Measurements from ENCODE around the gene SH3TC2. TPM values are rescaled to one million over a fixed set of nuclear protein-coding genes. Genes with fewer than 3 reads are reported as not detected.

The SH3TC2 gene
- total RNA-seq, 2 experiments from 2014 or later, result not detected

DNA sequence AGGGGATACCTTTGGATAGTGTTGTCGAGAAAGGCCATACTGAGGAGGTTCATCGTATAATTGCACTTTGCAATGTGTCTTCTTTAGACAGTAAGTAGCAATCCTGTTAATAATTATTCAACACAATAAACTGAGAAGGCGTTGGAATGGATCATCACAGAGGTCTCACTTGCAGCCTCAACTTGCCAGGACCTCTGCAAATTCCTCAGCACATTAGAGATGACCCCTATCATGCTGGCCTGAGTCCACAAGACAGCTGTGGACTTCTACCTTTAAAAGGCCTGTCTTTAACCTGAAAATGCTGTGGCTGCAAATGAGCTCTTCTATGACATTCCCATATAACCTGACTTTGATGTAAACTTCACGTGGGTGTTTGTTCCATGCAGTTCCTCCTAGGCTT, 14.1 kb downstream of the SH3TC2 start:
- Mint-ChIP-seq H3K27ac (no peak overlapping the region), H3K36me3 (no peaks in the 10 kb centered on the region), H3K4me3 (no peak overlapping the region), H3K4me1 (no peaks in the 10 kb centered on the region), H3K9me3 (ENCODE audit: low read depth) (no peaks in the 10 kb centered on the region), H3K27me3 (peaks cover 21% of the 10 kb centered on the region)
- DNase-seq (no peak), ATAC-seq (no peak)
- CTCF ChIA-PET, result interaction anchor here (0.9 kb wide), 1 partner anchor 14 kb away, joined by 3 read pairs; no protein-coding TSS in a partner anchor

DNA sequence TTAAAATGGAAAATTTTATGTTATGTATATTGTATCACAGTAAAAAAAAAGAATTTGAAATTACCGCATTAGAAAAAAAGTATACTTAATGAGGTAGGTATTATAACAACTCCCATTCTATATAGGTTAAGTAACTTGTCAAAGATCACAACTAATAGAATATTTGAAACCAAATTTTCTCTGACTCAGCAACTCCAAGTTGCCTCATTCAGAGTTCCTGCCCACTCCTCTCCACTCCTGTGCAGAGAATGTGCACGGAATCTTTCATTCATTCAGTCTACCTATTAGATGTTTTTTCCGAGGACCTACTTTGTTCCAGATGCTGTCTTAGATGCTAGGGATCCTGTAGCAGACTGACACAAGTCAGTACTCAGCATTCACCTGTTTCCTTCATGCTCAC, 15.4 kb downstream of the SH3TC2 start:
- DNase-seq, result no peak
- no peaks in the 10 kb centered on the region for H3K36me3 Mint-ChIP-seq
- H3K27me3 Mint-ChIP-seq, result peaks cover 19% of the 10 kb centered on the region
- ATAC-seq, result no peak
- H3K9me3 Mint-ChIP-seq (ENCODE audit: low read depth), result no peaks in the 10 kb centered on the region
- H3K4me3 Mint-ChIP-seq, result no peak overlapping the region
- H3K27ac Mint-ChIP-seq, result no peak overlapping the region
- H3K4me1 Mint-ChIP-seq, result no peaks in the 10 kb centered on the region
- CTCF ChIA-PET, result no interaction called here

DNA sequence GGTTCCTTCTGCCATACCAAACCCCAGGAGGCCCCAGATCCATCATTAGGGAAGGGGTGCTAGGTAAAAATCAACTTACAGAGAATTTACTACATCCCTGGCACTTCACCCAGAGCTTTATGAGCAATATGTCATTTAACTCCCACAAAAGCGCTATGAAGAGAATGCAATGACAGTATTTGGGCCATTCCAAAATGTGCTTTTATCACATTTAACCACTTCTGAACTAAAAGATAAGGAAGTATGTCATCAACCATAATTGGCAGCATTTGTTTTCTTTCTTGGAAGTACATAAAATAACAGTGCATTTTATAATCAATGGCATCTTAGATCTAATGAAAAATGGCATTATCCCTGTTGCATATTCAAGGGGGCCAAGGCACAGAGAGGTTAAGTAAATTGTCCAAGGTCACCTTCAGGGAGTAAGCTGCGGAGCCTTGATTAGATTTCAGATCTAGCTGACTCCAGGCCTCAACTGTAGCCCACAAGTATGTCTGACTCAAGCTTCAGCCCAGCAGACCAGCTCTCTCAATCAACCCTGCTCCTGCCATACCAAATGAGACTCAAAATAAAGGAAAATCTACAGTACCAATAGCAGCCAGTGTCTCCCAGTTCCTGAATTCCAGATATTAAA, 16.5 kb downstream of the SH3TC2 start:
- Mint-ChIP-seq H3K27me3 (peaks cover 14% of the 10 kb centered on the region), H3K4me1 (no peaks in the 10 kb centered on the region), H3K36me3 (no peaks in the 10 kb centered on the region), H3K9me3 (ENCODE audit: low read depth) (no peaks in the 10 kb centered on the region), H3K4me3 (no peak overlapping the region), H3K27ac (no peak overlapping the region)
- ATAC-seq, result no peak
- CTCF ChIA-PET, result interaction anchor here (1.0 to 1.3 kb wide), 2 partner anchors 10 to 11 kb away, joined by 3 read pairs; no protein-coding TSS in a partner anchor
- DNase-seq, result no peak

DNA sequence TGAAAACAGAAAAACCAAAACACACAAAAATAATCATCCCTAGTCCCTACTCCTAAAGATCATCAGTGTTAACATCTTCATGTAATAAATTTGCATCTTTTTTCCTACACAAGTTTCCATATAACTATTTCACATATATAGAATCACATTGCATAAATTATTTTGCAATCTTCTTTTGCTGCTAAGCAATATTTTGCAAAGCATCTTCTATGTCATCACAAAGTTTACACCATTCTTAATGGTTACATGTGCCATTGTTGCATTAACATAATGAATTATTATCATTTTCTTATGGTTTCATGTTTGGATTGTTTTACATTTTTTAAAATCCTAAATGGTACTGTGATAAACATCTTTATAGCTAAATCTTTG, 17.8 kb downstream of the SH3TC2 start:
- DNase-seq, result no peak
- no peaks in the 10 kb centered on the region for H3K36me3 Mint-ChIP-seq
- H3K27ac Mint-ChIP-seq, result no peak overlapping the region
- H3K4me1 Mint-ChIP-seq, result no peaks in the 10 kb centered on the region
- CTCF ChIA-PET, result interaction anchor here (1.2 to 1.3 kb wide), 3 partner anchors 8 to 87 kb away, joined by 3 read pairs; no protein-coding TSS in a partner anchor
- peaks cover 15% of the 10 kb centered on the region for H3K27me3 Mint-ChIP-seq
- no peak overlapping the region for H3K4me3 Mint-ChIP-seq
- H3K9me3 Mint-ChIP-seq (ENCODE audit: low read depth), result no peaks in the 10 kb centered on the region
- no peak for ATAC-seq

DNA sequence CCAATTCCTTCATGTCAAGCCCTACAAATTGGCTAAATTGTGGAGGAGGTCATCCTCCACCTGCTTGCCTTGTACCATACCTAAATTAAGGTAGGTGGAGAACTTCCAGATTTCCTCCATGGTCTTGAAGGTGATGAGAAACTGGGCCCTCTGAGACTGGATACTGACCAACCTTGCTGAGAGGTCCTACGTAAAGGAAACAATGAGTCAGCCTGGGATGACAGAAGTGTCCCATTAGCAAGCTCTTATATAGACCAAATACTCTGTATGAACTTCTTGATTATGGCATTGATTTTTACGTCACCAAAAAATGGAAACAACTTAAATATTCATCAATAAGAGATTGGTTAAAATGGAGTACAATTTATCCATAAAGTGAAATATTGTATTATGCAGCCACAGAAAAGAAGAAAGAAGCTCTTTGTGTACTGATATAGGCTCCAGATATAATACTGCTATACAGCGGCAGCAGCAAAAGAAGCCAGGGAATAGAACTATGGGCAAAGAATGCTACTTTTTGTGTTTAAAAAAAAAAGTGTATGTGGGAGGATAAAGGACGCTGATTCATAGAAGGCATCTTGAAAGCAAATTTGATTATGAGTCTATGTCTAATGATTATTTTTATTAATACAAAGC, 18.3 kb downstream of the SH3TC2 start:
- no peaks in the 10 kb centered on the region for H3K9me3 Mint-ChIP-seq (ENCODE audit: low read depth)
- CTCF ChIA-PET, result interaction anchor here (1.2 to 1.3 kb wide), 3 partner anchors 8 to 87 kb away, joined by 3 read pairs; no protein-coding TSS in a partner anchor
- H3K27me3 Mint-ChIP-seq, result peaks cover 11% of the 10 kb centered on the region
- H3K4me3 Mint-ChIP-seq, result no peak overlapping the region
- no peak for ATAC-seq
- H3K36me3 Mint-ChIP-seq, result no peaks in the 10 kb centered on the region
- H3K27ac Mint-ChIP-seq, result no peak overlapping the region
- no peak for DNase-seq
- H3K4me1 Mint-ChIP-seq, result no peaks in the 10 kb centered on the region

DNA sequence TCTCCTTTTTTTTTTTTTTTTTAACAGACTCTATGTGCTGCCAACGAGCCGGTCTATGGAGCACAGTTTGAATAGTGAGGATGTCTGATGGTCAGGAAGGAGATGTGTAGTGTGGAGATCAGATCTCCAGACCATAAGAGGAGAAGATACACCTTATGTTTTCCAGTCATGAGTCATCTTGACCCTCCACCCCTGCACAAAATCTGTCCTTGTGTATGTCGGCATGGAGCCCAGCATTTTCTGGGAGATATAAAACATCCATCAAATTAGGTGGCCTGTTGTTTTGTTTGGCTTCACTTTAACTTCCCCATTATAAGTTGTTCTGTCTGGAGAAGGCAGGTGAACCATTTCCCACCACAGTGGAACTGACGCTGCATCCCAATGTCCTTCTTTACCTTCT, 19.2 kb downstream of the SH3TC2 start:
- no peak for DNase-seq
- Mint-ChIP-seq H3K36me3 (no peaks in the 10 kb centered on the region), H3K27me3 (peaks cover 14% of the 10 kb centered on the region), H3K27ac (no peak overlapping the region), H3K4me3 (no peak overlapping the region), H3K4me1 (no peaks in the 10 kb centered on the region), H3K9me3 (ENCODE audit: low read depth) (no peaks in the 10 kb centered on the region)
- no peak for ATAC-seq
- CTCF ChIA-PET, result no interaction called here

DNA sequence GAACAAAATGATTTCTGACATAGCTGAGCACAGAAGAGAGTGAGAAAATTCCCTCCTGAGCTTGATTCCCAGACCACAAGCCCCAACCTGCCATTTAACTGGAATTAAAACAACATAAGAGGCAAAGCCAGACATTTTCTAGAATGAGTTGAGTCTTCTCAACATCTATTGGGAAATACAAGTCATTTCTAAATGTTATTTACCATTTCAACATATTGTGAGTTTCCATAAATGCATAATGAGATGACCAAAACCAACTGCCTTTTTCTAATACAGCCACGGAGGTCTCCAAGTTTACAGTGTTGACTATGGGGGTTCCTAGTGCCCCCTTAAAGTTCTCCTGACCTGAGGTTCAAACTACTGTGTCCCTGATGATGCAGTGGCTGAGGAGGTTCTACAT, 20.0 kb downstream of the SH3TC2 start:
- H3K36me3 Mint-ChIP-seq, result no peaks in the 10 kb centered on the region
- ATAC-seq, result no peak
- no peaks in the 10 kb centered on the region for H3K9me3 Mint-ChIP-seq (ENCODE audit: low read depth)
- no peak for DNase-seq
- peaks cover 7% of the 10 kb centered on the region for H3K4me1 Mint-ChIP-seq
- no peak overlapping the region for H3K4me3 Mint-ChIP-seq
- H3K27me3 Mint-ChIP-seq, result peaks cover 8% of the 10 kb centered on the region
- H3K27ac Mint-ChIP-seq, result no peak overlapping the region
- CTCF ChIA-PET, result no interaction called here

DNA sequence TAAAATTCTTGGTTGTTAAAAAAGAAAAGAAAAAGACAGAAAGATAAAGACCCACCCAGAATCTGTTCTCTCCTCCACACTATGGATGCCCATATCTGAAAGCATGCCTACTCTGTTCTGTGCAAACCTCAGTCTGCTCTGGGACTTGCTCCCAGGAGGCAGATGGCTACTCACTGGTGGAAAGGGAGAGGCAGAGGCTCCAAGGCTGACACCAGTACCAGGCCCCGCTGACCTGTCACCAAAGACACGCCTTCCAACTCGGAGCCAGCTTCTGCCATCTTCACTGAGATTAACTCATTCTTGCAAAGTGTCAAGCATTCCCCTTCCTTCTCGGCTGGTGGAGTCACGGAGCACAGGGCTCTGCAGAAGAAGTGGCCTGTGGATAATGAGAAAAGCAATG, 21.6 kb downstream of the SH3TC2 start:
- DNase-seq, result no peak
- Mint-ChIP-seq H3K4me3 (no peak overlapping the region), H3K27ac (no peak overlapping the region), H3K36me3 (no peaks in the 10 kb centered on the region), H3K9me3 (ENCODE audit: low read depth) (no peaks in the 10 kb centered on the region), H3K27me3 (peaks cover 11% of the 10 kb centered on the region), H3K4me1 (peaks cover 17% of the 10 kb centered on the region)
- CTCF ChIA-PET, result no interaction called here
- ATAC-seq, result no peak

DNA sequence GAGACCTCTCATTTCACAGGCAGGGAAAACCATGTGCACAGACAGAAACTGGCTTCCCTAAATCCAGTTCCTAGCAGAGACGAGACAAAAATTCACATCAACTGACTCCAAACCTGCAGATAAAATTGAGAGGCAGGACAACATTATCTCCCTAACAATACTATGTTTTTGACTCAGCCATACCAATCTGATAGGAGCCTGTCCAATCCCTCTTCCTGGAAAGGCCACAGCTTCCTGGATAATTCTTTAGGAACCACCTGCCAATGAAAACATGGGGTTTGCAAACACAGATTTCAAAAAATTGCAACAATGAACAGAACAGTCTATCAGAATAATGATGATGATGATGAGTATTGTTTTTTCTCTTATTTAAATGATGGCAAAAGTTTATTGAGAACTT, 22.4 kb downstream of the SH3TC2 start:
- H3K27ac Mint-ChIP-seq, result no peak overlapping the region
- CTCF ChIA-PET, result interaction anchor here (1.5 to 9.8 kb wide), 2 partner anchors 82 to 308 kb away, joined by 3 to 227 read pairs; no protein-coding TSS in a partner anchor
- H3K27me3 Mint-ChIP-seq, result peaks cover 13% of the 10 kb centered on the region
- ATAC-seq (no peak), DNase-seq (no peak)
- H3K9me3 Mint-ChIP-seq (ENCODE audit: low read depth), result no peaks in the 10 kb centered on the region
- H3K4me1 Mint-ChIP-seq, result peaks cover 17% of the 10 kb centered on the region
- no peaks in the 10 kb centered on the region for H3K36me3 Mint-ChIP-seq
- no peak overlapping the region for H3K4me3 Mint-ChIP-seq

DNA sequence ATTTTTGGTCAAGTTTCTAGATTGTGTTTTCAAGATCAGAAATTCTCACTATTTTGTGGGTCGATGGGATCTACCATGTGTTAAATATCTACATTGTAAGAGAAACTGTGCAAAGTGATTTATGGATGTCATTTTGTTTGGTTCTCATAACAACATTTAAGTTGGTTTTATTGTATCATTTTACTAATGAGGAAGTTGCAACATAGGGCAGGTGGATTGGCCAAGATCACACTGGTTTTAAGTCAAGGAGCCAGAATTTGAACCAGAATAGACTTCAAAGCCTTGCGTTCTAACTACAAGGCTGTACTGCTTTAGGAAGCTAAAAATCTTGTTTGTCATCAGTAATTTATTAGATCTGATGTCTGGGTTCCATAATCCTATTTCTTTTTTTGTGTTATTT, 23.4 kb downstream of the SH3TC2 start:
- DNase-seq, result no peak
- Mint-ChIP-seq H3K36me3 (no peaks in the 10 kb centered on the region), H3K4me1 (peaks cover 17% of the 10 kb centered on the region)

DNA sequence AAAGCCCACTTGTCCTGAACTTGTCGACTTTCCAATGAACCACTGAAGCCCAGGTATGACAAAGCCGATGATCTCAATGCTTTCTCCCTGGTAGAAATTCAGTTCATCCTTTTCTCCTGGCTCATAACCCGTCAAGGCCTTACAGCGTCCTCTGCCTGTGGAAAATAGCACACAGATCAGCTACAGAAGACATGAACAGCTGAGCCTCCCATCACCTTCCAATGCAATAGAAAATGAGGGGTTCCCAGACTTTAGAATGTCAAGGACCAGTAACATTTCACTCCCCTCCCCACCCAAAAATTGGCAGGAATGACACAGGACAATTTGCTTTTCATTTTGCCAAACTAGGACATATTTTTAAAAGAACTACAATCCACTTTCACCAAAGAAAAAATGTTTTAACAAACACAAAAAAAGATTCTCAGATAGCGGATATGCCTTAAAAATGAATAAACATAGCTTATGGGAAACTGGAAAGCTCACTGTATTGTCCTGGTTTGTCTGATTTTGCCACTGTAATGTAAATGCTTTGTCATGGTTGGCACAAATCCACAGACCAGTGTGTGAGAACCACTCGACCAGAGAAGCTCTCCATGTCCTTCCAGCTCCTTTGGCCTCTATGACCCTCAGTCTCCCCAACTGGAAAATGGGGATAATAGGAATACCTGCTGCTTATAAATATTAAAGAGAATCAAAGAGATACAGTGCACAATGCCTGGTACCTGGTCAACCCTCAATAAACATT, 24.4 kb downstream of the SH3TC2 start:
- Mint-ChIP-seq H3K27me3 (peaks cover 13% of the 10 kb centered on the region), H3K4me3 (no peak overlapping the region), H3K4me1 (peaks cover 17% of the 10 kb centered on the region), H3K27ac (no peak overlapping the region), H3K36me3 (no peaks in the 10 kb centered on the region), H3K9me3 (ENCODE audit: low read depth) (no peaks in the 10 kb centered on the region)
- CTCF ChIA-PET, result interaction anchor here (1.1 to 9.8 kb wide), 5 partner anchors 19 to 306 kb away, joined by 3 to 227 read pairs (median 7); no protein-coding TSS in a partner anchor
- no peak for ATAC-seq
- no peak for DNase-seq

More for the DNA sequence above, 23.4 kb downstream of the SH3TC2 start:
- Mint-ChIP-seq H3K9me3 (ENCODE audit: low read depth) (no peaks in the 10 kb centered on the region), H3K27me3 (peaks cover 13% of the 10 kb centered on the region), H3K4me3 (no peak overlapping the region), H3K27ac (no peak overlapping the region)
- CTCF ChIA-PET, result interaction anchor here (1.5 to 9.8 kb wide), 4 partner anchors 75 to 307 kb away, joined by 3 to 227 read pairs (median 49); no protein-coding TSS in a partner anchor
- ATAC-seq, result no peak

DNA sequence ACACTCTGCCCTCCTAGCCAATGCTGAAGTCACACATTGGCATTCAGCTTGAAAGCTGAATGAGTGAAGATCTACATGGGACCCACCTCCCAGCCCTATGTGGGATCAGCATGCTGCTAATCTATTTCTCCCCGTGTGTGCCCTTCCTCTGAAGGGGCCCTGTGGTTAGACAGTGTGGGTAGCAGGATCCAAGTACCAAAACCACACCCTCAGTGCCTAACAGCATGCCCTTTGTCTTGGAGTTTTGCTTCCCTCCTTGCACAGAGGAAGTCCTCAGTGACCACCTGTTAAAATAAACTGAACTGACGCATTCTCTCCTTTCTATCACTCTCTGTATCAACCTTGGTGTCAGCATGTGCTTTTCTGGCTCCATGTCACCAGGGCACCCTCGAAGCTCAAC, 25.0 kb downstream of the SH3TC2 start:
- Mint-ChIP-seq H3K4me3 (no peak overlapping the region), H3K36me3 (no peaks in the 10 kb centered on the region), H3K27ac (no peak overlapping the region), H3K9me3 (ENCODE audit: low read depth) (no peaks in the 10 kb centered on the region), H3K27me3 (peaks cover 13% of the 10 kb centered on the region), H3K4me1 (peaks cover 17% of the 10 kb centered on the region)
- no peak for DNase-seq
- CTCF ChIA-PET, result interaction anchor here (0.8 to 9.8 kb wide), 5 partner anchors 30 to 306 kb away, joined by 3 to 227 read pairs (median 7); no protein-coding TSS in a partner anchor
- ATAC-seq, result peak; percentile 36

DNA sequence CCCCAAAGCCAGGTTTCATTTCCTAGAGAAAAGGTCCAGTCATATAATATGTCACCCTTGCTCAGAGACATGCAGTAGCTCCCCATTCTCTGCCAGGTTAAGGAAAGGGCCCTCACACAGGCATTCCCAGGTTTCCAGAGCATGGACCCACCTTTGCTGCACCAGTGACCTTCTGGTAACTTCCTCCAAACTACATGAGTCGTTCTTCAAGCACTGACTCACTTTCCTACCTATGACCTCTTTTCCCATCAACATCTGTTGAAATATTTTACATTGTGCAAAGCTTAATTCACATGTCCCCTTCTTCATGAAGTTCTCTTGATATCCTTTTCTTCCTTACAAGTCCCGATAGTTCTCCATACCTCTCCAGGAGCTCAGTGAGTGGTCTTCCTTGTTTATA, 25.9 kb downstream of the SH3TC2 start:
- H3K27me3 Mint-ChIP-seq, result peaks cover 13% of the 10 kb centered on the region
- ATAC-seq (no peak), DNase-seq (no peak)
- CTCF ChIA-PET, result interaction anchor here (0.7 to 9.8 kb wide), 12 partner anchors 8 to 594 kb away, joined by 3 to 227 read pairs (median 4); no protein-coding TSS in a partner anchor
- H3K27ac Mint-ChIP-seq, result no peak overlapping the region
- H3K36me3 Mint-ChIP-seq, result no peaks in the 10 kb centered on the region
- H3K4me3 Mint-ChIP-seq, result no peak overlapping the region
- peaks cover 17% of the 10 kb centered on the region for H3K4me1 Mint-ChIP-seq
- H3K9me3 Mint-ChIP-seq (ENCODE audit: low read depth), result no peaks in the 10 kb centered on the region

All from activated CD8-positive, alpha-beta memory T cell treated with anti-CD3 and anti-CD28 coated beads, Interleukin-2, amount 10 ng/mL, durations not matched to agents 7 days and 5 days (primary cell).